Measurements from ENCODE around the gene RGL2. TPM values are rescaled to one million over a fixed set of nuclear protein-coding genes. Genes with fewer than 3 reads are reported as not detected.
"Not testable (repeated sequence)": the region's sequence is repeated elsewhere in the genome, so short reads cannot be mapped to it uniquely, and the experiment has no call there.

Gene RGL2
- total RNA-seq, 1 donor from 2014 or later: 63.9 TPM

DNA sequence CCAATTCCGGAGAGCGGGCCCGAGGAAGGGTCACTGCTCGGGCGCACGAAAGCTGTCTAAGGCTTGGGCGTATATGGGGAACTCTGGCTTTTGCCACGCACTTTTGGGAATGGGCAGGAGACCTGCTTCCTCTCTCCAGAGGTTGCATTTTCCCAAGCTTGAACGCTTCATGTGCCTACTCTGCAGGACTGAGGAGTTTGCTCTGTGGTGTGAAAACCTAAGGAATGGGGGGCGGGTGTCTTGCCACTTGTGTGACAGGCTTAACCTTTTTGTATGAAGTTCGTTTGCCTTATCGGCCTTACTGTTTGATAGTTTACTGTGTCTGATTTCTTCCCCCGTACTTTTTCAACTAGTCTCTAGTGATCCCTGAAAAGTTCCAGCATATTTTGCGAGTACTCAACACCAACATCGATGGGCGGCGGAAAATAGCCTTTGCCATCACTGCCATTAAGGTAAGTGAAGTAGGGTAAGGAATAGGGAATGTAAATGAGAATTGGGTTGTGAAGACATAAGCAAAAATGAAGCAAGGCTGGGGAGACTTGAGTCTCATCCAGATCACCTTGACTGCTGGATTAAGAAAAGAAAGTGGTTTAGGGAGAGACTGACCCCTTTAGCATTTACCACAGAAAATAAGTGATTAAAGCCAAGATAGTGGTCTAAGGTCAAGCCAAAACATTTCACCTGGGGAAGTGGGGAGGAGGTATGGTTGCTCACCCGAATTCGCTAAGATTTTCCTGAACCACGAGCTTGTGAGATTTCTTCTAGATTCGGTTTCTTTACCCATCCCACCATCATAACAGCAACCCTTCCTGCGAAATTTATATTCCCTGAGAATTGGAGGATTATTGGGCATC lies 26.2 kb downstream of the RGL2 start:
- intact Hi-C loops (cut with DNase I): loop anchor here (2.0 to 5.0 kb wide), 3 partner anchors 118 to 1370 kb away; partner anchors contain the start of genes CUTA, KIFC1 and ZBTB12

DNA sequence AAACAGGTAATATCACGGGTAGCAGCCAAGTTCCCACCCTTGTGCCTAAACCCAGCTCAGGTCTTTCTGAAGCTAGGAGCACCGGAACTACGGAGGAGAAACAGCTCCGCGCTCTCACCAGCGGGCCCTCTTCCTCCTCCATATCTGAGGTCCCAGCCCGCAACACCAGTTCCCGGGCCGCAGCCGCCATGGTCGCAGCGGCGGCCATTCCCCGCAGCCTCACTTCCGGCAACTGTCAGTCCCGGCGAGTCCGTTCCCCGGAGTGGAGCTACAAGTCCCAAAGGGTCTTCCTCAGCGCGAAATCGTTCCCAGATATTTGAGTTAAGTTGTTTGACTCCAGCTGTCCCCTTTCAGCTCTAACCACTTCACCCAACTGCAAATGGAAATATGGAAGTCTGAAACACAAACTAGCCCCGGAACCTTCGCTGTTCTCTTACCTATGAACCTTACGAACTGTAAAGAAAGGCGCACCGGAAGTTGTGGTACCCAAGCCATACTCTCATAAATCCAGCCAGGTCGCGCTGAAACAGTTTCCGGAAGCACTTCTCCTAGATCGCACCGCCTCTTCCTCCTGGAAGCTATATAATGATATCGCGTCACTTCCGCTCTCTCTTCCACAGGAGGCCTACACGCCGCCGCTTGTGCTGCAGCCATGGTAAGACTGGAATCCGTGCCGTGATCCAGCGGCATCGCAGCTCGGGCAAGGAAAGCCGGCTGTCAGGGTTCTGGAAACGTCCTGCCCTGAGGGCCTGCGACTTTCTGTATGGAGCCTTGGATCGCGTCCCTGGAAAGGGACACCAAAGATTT lies 27.1 kb downstream of the RGL2 start, which contains the start of the genes RPS18 and VPS52:
Gene RPS18 (plus strand): TSS at position 608 of the 807 bp plus-strand sequence. CDS start 45 bp downstream, at position 653.
Gene VPS52 (minus strand): TSS at position 409 of the 807 bp plus-strand sequence. CDS start 201 bp downstream, at position 208.
- no peaks in the 10 kb centered on the region for H3K27me3 ChIP-seq
- H3K4me3 ChIP-seq: peak within 1 kb of the TSS; percentile 71 to 94
- no peaks in the 10 kb centered on the region for H3K9me3 ChIP-seq
- peak within 1 kb of the TSS; percentile 91 to 96 for H3K27ac ChIP-seq
- intact Hi-C loops (cut with DNase I): loop anchor here (1.0 to 5.0 kb wide), 5 partner anchors 18 to 1369 kb away; partner anchors contain the start of genes CUTA, KIFC1, PFDN6 and WDR46
- peak; percentile 81 to 98 for DNase-seq (ENCODE audit: low spot score in 2 of 2)
- TF ChIP-seq, protein P1, sequence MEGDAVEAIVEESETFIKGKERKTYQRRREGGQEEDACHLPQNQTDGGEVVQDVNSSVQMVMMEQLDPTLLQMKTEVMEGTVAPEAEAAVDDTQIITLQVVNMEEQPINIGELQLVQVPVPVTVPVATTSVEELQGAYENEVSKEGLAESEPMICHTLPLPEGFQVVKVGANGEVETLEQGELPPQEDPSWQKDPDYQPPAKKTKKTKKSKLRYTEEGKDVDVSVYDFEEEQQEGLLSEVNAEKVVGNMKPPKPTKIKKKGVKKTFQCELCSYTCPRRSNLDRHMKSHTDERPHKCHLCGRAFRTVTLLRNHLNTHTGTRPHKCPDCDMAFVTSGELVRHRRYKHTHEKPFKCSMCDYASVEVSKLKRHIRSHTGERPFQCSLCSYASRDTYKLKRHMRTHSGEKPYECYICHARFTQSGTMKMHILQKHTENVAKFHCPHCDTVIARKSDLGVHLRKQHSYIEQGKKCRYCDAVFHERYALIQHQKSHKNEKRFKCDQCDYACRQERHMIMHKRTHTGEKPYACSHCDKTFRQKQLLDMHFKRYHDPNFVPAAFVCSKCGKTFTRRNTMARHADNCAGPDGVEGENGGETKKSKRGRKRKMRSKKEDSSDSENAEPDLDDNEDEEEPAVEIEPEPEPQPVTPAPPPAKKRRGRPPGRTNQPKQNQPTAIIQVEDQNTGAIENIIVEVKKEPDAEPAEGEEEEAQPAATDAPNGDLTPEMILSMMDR (IDR thresholded peaks at IDR 0.05): no peak
- peaks cover 38 to 60% of the 10 kb centered on the region in 2 donors for H3K36me3 ChIP-seq
- H3K4me1 ChIP-seq: peaks cover 9 to 42% of the 10 kb centered on the region in 2 donors

More for the DNA sequence above, 26.2 kb downstream of the RGL2 start:
- H3K4me3 ChIP-seq: peak overlapping the region; percentile 71 to 94
- TF ChIP-seq, protein P1 (IDR thresholded peaks at IDR 0.05): no peak
- H3K4me1 ChIP-seq: peaks cover 9 to 43% of the 10 kb centered on the region in 2 donors
- no peaks in the 10 kb centered on the region for H3K9me3 ChIP-seq
- no peak for DNase-seq (ENCODE audit: low spot score in 2 of 2)
- no peaks in the 10 kb centered on the region for H3K27me3 ChIP-seq
- peak overlapping the region; percentile 91 to 96 for H3K27ac ChIP-seq
- peaks cover 30 to 51% of the 10 kb centered on the region in 2 donors for H3K36me3 ChIP-seq

DNA sequence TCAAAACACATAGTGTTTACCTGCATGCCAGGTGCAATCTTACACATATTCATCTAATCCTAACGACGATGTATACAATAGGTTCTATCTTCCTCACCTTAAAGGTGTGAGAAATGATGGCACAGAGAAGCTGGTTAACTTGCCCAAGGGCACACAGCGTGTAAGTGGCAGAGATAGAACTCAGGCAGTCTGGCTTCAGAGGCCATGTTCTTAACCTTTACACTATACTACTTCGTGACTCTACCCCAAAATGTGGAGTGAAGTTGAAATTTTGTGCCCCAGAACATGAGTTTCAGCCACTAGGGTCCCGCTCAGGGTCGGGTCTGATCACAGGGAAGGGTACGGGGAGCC lies 27.6 kb downstream of the RGL2 start:
- TF ChIP-seq, protein P1 (IDR thresholded peaks at IDR 0.05): no peak
- peaks cover 3 to 36% of the 10 kb centered on the region in 2 donors for H3K4me1 ChIP-seq
- H3K27me3 ChIP-seq: no peaks in the 10 kb centered on the region
- DNase-seq (ENCODE audit: low spot score in 2 of 2): no peak
- H3K36me3 ChIP-seq: peaks cover 43 to 63% of the 10 kb centered on the region in 2 donors
- intact Hi-C loops (cut with DNase I): loop anchor here (1.0 to 5.0 kb wide), 4 partner anchors 18 to 1369 kb away; partner anchors contain the start of genes CUTA, PFDN6, WDR46 and ZBTB12
- peak overlapping the region; percentile 71 to 94 for H3K4me3 ChIP-seq
- peak overlapping the region; percentile 91 to 96 for H3K27ac ChIP-seq
- H3K9me3 ChIP-seq: no peaks in the 10 kb centered on the region

DNA sequence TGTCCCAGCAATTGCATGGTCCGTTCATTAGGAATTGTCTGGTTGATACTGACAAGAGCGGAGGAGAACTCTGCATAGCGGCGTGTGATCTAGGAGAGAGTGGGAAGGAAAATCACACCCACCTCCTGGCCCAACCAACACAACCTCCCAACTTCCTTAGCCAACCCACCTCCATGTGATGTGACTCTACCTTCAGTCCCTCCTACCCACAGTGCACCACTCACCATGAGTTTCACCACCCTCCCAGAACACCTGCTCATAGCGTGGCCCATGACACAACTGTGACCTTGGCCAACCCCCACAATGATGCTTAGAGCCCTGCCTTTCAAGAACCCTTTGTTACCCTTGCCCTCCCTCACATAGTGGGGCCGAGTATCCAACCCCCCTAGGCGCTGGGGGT lies 34.7 kb downstream of the RGL2 start:
- Histone ChIP-seq H3K27me3 (no peaks in the 10 kb centered on the region), H3K27ac (no peak overlapping the region), H3K4me1 (no peaks in the 10 kb centered on the region), H3K4me3 (no peak overlapping the region), H3K36me3 (peaks cover 53 to 72% of the 10 kb centered on the region in 2 donors), H3K9me3 (no peaks in the 10 kb centered on the region)
- TF ChIP-seq, protein P1 (IDR thresholded peaks at IDR 0.05): no peak
- intact Hi-C loops (cut with DNase I): no loop called here
- DNase-seq (ENCODE audit: low spot score in 2 of 2): no peak

DNA sequence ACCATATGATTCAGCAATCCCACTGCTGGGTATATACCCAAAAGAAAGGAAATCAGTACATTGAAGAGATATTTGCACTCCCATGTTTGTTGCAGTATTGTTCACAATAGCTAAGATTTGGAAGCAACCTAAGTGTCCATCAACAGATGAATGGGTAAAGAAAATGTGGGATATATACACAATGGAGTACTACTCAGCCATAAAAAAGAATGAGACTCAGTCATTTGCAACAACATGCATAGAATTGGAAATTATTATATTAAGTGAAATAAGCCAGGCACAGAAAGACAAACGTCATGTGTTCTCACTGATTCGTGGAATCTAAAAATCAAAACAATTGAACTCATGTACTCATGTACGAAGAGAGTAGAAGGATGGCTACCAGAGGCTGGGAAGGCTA lies 36.3 kb downstream of the RGL2 start:
- intact Hi-C loops (cut with DNase I); H3K4me3 ChIP-seq; DNase-seq (ENCODE audit: low spot score in 2 of 2); H3K4me1 ChIP-seq; H3K27ac ChIP-seq; H3K27me3 ChIP-seq; H3K9me3 ChIP-seq: not testable (repeated sequence)
- H3K36me3 ChIP-seq: peaks cover 44 to 64% of the 10 kb centered on the region in 2 donors
